GM21447 (cell line): ENCODE data around the gene ACTL6B.
A peak's percentile ranks its signal among the peaks of the same experiment; 100 is the strongest.

Experiments used
- ATAC-seq: cut with Tn5 transposase; IDR thresholded peaks from one replicate; pipeline ENCODE4 v1.9.1; 2021; ENCODE audit not compliant: unreplicated experiment

The ACTL6B gene

DNA sequence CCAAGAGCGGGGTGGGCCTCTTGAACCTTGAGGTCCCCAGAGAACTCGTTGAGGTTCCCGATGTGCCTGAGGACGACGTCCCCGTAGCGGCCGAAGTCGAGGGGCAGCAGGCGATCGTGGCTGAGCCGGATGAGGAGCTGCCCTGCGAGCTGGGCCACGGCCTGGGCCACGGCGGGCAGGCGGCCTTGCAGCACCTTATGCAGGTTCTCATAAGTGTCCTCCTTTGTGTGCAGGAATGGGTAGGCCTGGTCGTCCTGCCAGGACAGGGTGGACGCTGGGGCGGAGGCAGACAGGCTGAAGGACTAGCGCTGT, 29.1 kb downstream of the ACTL6B start:
- ATAC-seq, result no peak

DNA sequence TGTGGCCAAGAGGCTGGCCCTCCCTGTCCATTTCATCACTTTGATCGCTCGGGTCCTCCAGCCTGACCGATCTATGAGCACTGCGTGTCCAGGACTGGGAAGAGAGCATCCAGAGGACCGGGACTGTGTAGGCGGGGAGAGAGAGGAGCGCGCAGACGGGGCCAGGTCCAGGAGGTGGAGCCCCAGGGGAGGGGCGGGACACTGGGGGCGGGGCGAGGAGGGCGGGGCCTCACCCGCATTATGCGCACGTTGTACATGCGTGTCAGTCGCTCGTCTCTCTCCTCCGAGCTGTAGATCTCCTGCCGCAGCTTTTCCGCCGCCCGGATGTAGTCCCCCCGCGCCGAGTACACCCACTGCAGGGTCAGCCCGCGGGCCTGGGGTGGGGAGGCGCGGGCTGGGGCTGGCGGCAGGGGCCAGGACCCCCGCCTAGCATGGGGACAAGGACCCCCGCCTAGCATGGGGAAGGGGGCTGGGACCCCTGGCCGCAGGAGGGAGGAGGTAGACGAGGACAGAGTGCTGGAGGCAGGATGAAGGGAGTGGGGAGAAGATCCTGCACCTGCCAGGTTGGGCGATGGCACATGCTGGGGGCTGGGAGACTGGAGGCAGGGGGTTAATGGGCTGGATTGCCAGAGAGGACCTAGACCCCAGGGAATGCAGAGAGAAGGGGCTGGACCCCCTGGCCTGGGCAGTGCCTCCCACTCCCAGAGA, 29.6 kb downstream of the ACTL6B start:
- ATAC-seq, result peak; percentile 75

DNA sequence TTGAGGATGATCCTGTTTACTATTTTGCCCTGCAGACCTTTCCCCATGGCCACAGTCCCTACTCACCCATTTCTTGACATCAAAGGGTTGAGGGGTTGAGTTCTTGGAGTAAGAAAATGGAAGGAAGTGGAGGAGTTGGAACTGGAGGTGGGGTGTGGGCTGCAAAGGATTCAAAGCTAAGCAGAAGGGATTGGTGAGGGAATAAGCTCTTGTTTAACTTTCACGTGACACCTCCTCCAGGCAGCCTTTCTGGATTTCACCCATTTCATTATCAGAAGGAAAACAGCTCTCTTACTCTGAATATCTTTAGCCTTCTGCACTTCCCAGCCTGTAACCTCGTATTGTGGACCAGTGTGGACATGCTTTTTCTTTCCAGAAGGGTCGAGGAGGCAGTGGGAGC, 30.2 kb downstream of the ACTL6B start:
- ATAC-seq, result no peak

DNA sequence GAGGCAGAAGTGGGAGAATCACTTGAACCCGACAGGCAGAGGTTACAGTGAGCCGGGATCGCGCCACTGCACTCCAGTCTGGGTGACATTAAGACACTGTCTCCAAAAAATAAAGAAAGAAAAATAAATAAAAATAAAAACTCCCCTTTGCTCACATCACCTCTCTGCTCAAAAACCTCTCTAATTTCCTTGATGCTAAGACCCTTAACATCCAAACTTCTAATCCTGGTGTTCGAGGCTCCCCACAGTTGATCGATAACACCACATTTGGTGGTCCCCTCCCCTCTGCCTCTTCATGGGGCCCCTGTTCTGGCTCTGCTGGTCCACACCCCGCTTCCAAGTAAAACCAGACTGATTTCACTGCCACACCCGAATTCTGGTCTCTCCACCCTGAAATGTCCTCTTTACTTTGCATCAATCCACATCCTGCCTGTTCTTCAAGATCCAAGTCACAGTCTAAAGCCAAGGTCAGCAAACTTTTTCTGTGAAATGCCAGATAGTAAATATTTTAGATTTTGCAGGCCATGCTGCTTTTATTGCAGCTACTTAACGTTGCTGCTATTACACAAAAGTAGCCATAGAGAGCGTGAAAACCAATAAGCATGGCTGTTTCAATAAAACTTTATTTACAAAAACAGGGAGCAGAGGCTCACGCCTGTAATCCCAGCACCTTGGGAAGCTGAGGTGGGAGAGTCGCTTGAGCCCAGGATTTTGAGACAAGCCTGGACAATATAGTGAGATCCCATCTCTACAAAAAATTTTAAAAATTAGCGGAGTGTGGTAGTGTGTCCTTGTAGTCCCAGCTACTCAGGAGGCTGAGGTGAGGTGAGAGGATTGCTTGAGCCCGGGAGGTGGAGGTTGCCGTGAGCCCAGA, 32.1 kb downstream of the ACTL6B start:
- ATAC-seq, result no peak

DNA sequence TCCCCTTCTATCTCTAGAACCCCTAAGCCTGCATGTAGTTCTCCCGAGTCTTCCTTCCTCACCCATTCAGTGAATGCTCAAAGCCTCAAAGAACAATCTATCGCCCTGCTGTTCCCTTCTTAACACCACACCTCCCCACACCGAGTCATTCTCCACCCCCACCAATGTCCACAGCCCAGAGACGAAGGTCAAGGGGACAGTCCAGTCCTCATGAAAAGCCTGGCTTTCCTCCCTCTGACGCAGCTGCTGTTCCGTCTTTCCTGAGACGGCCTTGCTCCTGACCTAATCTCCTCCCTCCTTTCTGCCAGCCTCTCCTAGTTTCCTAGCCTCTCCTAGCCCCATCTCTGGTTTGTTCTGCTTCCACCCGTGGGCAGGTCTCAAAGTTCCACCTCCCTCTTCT, 34.7 kb downstream of the ACTL6B start:
- ATAC-seq, result no peak

DNA sequence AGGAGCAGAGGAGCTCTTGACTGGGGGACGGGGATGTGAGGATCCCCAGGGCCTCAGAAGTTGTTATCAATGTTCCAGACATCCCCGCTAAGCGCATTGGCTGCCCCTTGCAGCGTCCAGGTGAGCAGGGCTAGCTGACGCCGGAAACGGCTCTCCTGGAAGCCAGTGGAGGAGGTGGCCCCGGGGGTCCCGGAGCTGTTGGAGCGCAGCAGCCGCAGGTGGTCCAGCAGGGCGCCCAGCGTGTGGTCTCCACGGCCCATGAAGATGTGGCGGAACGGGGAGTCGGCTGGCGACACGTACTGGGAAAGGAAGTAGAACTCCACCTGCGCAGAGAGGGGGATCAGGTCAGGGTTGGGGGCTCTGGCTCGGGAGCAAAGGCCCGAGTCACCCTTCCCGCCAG, 35.4 kb downstream of the ACTL6B start:
- no peak for ATAC-seq

DNA sequence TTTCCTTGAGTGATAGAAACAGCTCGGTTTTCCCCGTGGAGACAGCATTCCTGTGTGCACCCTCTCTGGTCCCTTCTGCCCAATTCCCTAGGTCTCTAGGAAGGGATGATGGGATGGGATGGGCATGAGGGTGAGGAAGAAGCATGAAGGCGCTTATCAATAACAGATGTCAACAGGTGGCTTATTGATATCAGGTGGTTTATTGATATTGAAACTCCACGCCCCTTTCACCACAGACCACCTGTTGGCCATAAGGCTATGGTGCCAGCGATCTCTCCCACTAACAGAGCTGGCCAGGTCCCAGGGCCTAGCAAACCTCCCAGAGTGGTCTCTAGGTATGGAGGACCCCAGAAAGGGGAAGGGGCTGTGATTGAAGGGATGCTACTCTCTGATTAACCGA, 36.0 kb downstream of the ACTL6B start:
- ATAC-seq, result no peak

DNA sequence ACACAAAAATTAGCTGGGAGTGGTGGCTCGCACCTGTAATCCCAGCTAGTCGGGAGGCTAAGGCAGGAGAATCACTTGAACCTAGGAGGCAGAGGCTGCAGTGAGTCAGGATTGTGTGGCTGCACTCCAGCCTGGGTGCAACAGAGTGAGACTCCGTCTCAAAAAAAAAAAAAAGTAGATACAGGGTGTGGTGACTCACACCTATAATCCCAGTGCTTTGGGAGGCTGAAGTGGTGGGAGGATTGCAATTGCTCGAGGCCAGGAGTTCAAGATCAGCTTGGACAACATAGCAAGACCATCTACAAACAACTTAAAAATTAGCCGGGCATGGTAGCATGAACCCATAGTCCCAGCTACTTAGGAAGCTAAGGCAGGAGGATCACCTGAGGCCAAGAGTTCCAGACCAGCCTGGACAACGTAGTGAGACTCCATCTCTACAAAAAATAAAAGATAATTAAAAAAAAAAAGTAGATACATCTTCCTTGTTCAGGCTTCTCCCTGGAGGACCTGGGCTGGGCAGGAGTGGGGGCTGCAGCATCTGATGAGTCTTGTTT, 41.9 kb downstream of the ACTL6B start:
- no peak for ATAC-seq

DNA sequence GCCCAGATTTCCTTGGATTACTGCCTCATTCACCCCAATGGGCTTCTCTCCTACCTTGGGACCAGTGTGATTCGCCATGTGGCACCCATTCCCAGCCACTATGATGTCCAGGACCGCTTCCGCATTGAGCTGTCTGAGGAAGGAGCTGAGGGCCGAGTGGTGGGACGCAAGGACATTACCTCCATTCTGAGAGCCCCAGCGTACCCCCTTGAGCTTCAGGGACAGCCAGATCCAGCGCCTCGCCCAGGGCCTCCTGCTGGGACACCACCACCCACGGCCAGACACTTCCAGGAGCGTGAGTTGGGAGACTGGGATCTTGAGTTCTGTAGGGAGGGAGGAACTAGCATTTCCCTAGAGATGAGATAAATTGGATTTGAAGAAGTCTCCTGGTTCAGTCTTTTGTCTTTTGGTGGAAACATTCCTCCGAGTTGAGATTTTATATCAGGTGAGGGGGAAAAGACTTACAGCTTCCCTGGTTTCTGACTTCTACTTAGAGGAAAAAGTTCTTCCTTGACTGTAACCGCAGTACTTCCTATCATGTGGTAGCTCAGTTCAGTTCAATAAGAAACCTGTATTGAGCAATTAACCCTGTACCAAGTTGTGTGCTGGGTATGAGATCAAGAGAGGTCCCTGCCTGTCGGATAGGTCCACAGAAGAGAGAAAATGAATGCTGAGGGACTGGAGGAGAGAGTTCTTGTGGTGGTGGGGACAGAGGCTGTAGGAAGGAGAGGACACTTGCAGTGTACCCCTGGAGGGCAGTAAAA, 42.7 kb downstream of the ACTL6B start:
- no peak for ATAC-seq

DNA sequence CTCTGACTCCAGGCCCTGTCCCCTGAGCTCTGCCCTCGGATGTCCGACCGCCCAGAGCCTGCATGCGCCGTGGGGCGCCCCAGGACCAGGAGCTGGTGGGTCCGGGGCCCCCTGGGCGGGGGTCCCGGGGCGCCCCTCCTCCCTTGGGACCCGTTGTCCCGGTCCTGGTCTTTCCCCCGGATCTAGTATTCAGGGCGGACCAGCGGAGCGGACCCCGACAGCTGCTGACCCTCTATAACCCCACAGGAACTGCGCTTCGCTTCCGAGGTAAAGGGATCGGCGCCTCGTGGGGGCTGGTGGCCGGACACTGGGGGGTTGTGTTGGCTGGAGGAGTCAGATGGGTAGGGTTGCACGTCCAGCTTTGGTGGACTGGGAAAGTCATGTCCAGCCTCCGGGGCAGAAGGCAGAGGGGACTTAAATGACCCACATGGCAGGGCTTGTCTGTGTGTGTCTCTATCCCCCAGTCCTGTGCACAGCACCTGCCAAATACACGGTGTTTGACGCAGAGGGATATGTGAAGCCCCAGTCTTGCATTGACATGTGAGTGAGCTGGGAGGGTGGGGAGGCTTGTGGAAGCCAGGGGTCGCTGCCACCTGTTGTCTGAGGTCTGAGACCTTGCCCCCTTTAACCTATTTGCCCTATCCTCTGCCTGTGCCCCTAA, 43.4 kb downstream of the ACTL6B start:
- peak; percentile 10 for ATAC-seq

DNA sequence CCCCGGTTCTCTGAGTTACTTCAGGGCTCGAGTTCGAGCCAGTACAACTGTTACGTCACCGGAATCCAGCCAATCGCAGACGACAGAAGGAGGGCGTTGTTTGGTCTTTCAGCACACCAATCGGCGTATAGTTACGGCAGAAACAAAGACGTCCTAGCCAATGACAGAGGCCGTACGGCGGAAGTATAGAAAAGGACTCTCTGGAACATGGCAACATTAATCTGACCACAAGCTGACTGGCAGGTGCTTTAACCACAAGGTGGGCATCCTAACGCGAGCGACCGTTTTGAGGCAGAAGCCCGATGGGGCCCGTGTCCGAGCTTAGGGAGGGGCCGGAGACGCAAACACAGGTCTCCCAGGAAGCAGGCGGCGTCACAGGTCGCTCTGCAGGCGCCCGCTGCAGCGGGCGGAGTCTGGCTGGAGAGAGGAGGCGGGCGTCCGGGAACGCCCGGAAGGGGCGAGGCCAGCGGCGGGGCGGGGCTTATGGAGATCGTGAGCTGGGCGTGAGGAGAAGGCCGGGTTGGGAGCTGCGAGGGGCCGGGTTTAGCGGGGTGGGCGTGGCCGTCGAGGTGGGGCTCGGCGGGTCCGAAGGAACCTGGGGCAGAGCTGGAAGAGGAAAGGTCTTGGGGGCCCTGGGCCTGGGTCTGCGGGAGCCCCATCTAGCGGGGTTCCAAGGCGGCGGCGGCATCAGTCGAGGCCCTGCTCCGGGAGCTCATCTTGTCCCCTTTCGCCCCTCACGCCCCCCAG, 44.1 kb downstream of the ACTL6B start, which contains the start of gene MOSPD3:
TSS of gene MOSPD3 (plus strand) at position 558 of the 747 bp plus-strand sequence. CDS start 252 bp downstream, outside the sequence.
- peak; percentile 92 for ATAC-seq

DNA sequence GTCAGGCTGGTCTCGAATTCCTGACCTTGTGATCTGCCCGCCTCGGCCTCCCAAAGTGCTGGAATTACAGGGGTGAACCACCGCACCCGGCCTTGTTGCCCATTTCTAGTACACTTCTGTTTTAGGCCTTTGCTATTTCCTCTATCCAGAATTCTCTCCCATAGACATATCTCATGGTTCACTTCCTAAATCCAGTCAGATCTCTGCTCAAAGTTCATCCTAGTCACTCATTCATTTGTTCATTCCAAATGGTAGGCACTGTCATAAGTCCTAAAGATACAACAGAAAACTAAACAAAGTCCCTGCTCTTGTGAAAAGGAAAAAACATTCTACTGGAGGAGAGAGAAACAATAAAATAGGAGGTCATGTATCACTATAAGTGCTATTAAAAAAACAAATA, 46.3 kb downstream of the ACTL6B start:
- no peak for ATAC-seq

DNA sequence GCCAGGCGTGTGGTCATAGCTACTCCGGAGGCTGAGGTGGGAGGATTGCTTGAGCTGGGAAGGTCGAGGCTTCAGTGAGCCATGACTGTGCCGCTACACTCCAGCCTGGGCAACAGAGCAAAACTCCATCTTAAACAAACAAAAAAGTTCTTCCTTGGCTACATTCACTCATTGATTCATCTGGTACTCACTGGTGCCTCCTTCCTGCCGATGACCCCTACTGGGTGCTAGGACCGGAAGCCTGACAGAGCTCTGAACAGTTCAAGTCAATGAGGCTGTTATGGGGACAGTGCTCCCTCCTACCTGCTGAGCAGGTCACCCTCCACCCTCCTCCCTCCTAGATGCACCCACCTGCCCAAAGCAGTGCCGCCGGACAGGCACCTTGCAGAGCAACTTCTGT, 49.1 kb downstream of the ACTL6B start:
- no peak for ATAC-seq

DNA sequence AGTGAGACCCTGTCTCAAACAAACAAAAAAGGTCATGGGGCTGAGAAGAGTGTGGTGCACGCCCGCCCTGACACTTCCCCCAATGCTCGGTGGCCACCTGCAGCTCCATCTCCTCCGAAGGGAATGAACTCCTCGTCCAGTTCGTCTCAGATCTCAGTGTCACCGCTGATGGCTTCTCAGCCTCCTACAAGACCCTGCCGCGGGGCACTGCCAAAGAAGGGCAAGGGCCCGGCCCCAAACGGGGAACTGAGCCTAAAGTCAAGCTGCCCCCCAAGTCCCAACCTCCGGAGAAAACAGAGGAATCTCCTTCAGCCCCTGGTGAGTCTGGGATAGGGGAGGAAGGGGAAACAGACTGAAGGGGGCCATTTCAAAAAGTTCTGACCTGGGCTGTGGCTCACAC, 49.9 kb downstream of the ACTL6B start:
- no peak for ATAC-seq

DNA sequence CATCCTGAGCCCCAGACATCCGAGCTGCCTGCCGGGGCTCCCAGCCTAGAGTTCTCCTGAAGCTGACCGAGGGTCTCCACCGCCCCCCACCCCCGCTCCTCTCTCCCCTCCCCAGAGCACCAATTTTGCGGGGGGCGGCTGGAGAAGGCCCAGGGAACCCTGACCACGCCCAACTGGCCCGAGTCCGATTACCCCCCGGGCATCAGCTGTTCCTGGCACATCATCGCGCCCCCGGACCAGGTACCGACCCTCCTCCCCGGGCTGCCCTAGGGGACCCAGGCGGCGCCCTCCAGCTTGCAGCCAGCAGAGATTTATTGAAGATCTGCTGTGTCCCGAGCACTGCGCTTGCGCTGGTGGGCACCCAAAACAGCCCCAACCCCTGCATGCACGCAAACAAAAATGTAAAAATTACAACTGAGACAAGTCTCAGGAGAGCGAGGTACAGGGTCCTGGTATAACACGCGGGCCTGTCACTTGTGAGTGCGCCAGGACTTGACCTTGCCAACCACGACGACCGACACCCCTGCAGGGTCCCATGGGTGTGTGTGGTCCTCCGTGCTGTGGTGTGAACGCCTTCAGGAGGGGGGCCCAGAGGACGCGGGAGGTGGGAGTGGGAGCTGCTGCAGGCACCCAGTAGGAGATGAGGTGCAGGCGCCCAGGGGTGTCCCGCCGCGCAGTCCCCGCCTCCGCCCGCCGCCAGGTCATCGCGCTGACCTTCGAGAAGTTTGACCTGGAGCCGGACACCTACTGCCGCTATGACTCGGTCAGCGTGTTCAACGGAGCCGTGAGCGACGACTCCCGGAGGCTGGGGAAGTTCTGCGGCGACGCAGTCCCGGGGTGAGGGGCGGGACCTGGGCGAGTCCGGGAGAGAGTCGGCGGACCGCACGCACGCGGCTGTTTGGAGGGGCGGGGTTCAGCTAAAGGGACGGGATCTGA, 51.0 kb downstream of the ACTL6B start:
- ATAC-seq, result no peak

DNA sequence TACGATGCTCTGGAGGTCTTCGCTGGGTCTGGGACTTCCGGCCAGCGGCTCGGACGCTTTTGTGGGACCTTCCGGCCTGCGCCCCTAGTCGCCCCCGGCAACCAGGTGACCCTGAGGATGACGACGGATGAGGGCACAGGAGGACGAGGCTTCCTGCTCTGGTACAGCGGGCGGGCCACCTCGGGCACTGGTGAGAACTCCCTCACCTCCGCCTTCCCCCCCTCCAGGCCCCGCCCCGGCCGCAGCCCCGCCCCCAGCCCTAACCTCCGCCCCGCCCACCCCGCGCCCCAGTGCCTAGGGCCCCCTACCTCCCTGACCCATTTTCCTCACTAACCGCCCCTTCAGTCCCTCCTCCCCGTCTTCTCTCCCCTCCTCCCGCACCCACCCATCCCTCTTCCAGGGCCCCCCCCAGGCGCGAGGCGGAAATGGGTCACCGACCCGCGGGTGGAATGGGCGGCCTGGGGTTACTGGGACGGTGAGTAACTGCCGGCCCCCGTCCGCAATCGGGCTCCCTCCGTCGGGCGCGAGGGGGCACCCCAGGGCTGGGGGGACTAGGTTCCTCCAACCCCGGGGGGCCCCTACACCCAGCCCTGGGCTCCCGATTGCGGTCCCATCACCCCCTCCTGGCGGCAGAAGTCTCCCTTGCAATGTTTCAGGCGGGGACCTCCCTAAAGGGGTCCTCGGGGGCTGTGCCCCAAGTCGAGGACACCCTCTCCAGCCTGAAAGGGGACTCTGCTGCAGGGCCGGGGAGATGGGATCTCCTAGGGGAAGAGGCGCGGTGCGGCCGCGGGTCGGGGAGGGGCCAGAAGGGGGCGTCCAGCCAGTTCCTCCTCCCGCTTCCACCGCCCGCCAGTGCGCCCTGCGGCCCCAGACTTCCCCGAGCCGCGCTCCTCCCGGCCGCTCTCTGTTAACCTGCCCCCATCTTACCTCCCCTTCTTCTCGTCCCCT, 51.9 kb downstream of the ACTL6B start:
- ATAC-seq, result peak; percentile 64

DNA sequence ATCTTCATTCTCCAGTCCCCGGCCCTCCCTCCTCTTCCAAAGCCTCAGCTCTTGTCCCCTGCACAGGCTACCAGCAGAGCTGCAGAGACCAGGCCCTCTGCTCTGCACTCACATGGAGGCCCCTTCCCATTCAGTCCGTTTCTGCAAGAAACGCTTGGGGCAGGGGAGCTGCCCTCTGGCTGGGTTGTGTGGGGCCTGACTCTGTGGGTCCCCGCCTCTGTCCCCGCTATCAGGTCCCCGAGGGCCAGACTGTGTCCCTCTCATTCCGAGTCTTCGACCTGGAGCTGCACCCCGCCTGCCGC, 52.6 kb downstream of the ACTL6B start:
- ATAC-seq, result peak; percentile 14
